ENCODE measurements around the gene PDCD1LG2.

PDCD1LG2 gene

GRCh38 chr9:5611321-5612184 lies 101.2 kb downstream of the PDCD1LG2 start:
- DNase-seq = no peak

- DNase-seq = no peak
These were observed 101.8 kb downstream of the PDCD1LG2 start for GRCh38 chr9:5612185-5612530.

- DNase-seq = no peak
These were observed 103.9 kb downstream of the PDCD1LG2 start for GRCh38 chr9:5614192-5614591.

GRCh38 chr9:5614985-5615384 lies 104.7 kb downstream of the PDCD1LG2 start:
- DNase-seq = no peak

GRCh38 chr9:5617749-5618148 lies 107.4 kb downstream of the PDCD1LG2 start:
- DNase-seq = peak; percentile 43 to 80

GRCh38 chr9:5620494-5620893 lies 110.2 kb downstream of the PDCD1LG2 start:
- DNase-seq = no peak

Measured in inflammatory macrophage (primary cell).